ENCODE measurements around the gene KIAA1549. TPM values are rescaled to one million over a fixed set of nuclear protein-coding genes. Genes with fewer than 3 reads are reported as not detected.
"Not testable (repeated sequence)": the region's sequence is repeated elsewhere in the genome, so short reads cannot be mapped to it uniquely, and the experiment has no call there.

Gene KIAA1549
- total RNA-seq, 2 experiments from 2014 or later = 0.46 to 0.53 TPM

DNA sequence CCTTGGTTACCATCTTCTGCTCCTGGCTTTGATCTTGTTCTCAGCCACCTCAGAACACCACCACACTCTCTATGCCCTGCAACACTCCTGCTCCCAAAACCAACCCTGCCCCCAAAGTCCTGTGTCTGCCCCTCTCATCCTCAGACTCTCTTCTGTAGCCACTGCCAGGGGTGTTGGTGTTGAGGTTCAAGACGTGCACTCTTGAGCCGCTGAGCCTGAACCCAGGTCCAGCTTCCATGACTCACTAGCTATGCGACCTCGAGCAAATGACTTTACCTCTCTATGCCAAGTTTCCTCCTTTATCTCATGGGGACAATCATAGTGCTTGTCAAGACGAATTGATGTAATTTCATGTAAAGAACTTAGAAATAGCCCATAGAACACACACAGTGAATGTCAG, 182.4 kb downstream of the KIAA1549 start:
- Mint-ChIP-seq H3K27me3 (peaks cover 2% of the 10 kb centered on the region), H3K27ac (no peak overlapping the region), H3K36me3 (ENCODE audit: low read depth) (no peaks in the 10 kb centered on the region), H3K4me1 (peaks cover 2% of the 10 kb centered on the region), H3K9me3 (ENCODE audit: low read depth) (no peaks in the 10 kb centered on the region), H3K4me3 (no peak overlapping the region)
- intact Hi-C loops (cut with DNase I, micrococcal nuclease) = no loop called here
- no peak for DNase-seq
- ChIA-PET POLR2A (no interaction called here), CTCF (no interaction called here)
- ATAC-seq = no peak

DNA sequence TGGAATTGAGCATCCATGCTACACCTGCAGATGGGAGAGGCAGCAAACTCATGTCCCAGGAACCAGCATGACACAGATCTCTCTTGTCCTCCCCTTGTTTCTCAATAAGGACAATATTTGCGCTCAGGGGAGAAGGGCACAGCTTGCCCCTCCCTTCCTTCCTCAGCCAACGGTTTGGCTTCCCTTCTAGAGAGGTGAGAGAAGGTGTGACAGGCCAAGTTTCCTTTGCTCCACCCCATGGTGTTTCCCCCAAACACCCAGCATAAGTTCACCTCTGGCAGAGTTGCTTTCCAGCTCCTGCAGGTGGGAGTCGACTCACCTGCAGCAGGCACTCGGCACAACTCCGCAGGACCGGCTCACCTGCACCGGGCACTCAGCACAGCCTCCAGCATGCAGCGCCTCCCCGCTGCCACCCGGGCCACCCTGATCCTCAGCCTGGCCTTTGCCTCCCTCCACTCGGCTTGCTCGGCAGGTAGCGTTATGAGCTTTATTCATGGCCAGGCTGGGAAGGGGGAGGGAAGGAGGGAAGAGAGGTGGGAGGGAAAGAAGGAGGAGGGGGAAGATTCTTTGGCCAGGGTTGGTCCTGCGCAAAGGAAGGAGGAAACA, 183.4 kb downstream of the KIAA1549 start, which contains the start of the genes ATP6V0A4 and TMEM213:
TSS of gene ATP6V0A4 (minus strand) at position 482 of the 606 bp plus-strand sequence. CDS start 26,949 bp downstream, outside the sequence.
TSS of gene TMEM213 (plus strand) at position 280 of the 606 bp plus-strand sequence. CDS start at position 391, 111 bp downstream.
- ChIA-PET CTCF (no interaction called here), POLR2A (no interaction called here)
- H3K27ac Mint-ChIP-seq = no peak within 1 kb of the TSS
- peaks cover 2% of the 10 kb centered on the region for H3K27me3 Mint-ChIP-seq
- DNase-seq = no peak
- H3K9me3 Mint-ChIP-seq (ENCODE audit: low read depth) = no peaks in the 10 kb centered on the region
- H3K4me1 Mint-ChIP-seq = peaks cover 2% of the 10 kb centered on the region
- intact Hi-C loops (cut with DNase I, micrococcal nuclease) = no loop called here
- H3K36me3 Mint-ChIP-seq (ENCODE audit: low read depth) = no peaks in the 10 kb centered on the region
- no peak for ATAC-seq
- no peak within 1 kb of the TSS for H3K4me3 Mint-ChIP-seq

DNA sequence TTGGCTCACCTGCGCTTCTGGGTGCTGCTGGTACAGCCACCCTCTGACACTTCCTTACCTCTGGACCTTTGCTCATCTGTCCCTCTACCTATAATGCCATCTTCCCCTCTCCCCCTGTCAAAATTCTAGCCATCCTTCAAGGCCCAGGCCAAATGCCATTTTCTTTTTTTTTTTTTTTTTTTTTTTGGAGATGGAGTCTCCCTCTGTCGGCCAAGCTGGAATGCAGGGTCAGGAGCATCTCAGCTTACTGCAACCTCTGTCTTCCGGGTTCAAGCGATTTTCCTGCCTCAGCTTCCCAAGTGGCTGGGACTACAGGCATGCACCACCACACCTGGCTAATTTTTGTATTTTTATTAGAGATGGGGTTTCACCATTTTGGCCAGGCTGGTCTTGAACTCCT, 184.1 kb downstream of the KIAA1549 start:
- intact Hi-C loops (cut with DNase I, micrococcal nuclease); H3K9me3 Mint-ChIP-seq (ENCODE audit: low read depth); H3K4me1 Mint-ChIP-seq; H3K36me3 Mint-ChIP-seq (ENCODE audit: low read depth); H3K4me3 Mint-ChIP-seq; H3K27me3 Mint-ChIP-seq; DNase-seq; H3K27ac Mint-ChIP-seq; POLR2A ChIA-PET; ATAC-seq; CTCF ChIA-PET: not testable (repeated sequence)

DNA sequence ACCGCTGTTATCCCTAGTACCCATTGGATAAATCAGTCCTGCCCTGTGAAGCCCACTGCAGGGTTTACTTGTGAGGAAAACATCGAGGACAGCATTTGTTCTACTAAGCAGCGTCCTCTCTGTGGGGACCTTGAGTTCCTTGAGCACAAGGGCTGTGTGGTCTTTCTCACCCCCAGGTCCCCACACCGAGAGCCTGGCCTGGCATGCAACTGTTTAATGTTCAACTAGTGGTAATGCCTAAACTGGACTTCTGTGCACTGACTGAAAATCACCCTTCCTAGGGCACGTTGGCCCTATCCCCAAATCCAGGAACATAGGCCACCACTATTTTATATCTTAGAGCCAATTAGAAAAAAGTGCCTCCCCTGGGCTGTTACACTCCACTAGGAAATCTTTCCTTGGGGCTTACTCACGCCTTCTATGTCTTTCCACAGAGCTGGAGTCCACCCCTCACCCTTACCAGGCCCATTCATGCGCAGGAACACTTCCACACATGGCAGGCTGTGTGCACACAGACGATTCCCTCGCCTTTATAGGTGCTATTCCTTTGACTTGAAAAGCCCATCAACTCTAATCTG, 185.1 kb downstream of the KIAA1549 start:
- H3K4me1 Mint-ChIP-seq = peaks cover 2% of the 10 kb centered on the region
- no peak overlapping the region for H3K27ac Mint-ChIP-seq
- CTCF ChIA-PET = no interaction called here
- intact Hi-C loops (cut with DNase I, micrococcal nuclease) = no loop called here
- peaks cover 2% of the 10 kb centered on the region for H3K27me3 Mint-ChIP-seq
- H3K36me3 Mint-ChIP-seq (ENCODE audit: low read depth) = no peaks in the 10 kb centered on the region
- no peak for ATAC-seq
- DNase-seq = no peak
- H3K4me3 Mint-ChIP-seq = no peak overlapping the region
- H3K9me3 Mint-ChIP-seq (ENCODE audit: low read depth) = no peaks in the 10 kb centered on the region
- POLR2A ChIA-PET = no interaction called here

DNA sequence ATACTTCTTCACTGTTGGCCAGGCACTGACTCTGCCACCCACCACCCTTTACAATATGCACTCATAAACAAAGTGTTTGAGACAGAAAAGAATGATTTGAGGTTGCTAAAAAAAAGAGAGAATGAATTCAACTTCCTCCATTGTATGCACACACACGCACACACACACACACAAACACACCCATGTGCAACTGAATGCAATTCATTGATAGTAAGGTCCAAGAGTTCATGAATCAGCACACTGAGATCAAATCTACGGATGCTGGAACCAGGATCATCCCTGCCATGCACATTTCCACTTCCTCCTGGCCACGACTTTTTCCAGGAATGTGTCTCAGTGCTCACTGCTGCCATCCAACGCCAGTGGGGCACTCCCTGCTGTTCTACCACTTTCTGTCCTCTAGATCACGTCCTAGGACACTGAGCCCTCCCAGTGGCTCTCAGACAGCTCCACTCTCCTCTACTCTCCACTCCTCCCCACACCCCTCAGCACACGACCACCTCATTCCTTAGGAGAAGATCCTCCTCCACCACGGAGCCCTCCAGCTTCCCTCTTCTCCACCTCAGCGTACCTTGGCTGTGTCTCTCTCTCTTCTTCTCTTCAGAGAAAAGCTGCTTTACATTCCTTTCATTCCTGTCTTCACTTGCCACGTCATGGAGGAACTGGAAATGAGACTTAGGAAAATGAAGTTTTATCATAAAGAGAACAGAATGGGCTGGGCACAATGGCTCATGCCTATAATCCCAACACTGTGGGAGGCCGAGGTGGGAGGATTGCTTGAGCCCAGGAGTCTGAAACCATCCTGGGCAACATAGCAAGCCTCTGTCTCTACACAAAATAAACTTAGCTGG, 195.4 kb downstream of the KIAA1549 start:
- H3K27ac Mint-ChIP-seq = no peak overlapping the region

DNA sequence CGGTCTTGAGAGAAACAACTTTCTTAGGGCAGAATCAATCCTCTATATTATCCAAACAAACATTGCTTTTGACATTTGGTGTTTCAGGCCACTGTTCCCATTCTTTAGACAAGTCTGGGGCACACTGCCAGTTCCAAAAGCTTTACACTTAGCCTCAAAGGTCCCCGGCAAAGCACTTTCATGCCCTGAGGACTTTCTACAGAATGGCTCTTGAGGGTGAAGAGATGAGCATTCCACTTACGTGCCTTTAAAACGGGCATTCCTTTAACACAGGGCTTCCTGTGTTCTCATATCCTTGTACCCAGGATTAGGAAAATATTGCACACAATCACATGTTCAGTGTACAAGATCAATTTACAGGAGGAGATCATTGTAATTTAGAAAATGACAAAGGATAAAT, 196.5 kb downstream of the KIAA1549 start:
- peaks cover 18% of the 10 kb centered on the region for H3K9me3 Mint-ChIP-seq (ENCODE audit: low read depth)
- CTCF ChIA-PET = no interaction called here

More for the DNA sequence above, 195.4 kb downstream of the KIAA1549 start:
- Mint-ChIP-seq H3K27me3 (no peaks in the 10 kb centered on the region), H3K4me1 (no peaks in the 10 kb centered on the region), H3K36me3 (ENCODE audit: low read depth) (peaks cover 2% of the 10 kb centered on the region), H3K9me3 (ENCODE audit: low read depth) (peaks cover 18% of the 10 kb centered on the region), H3K4me3 (no peak overlapping the region)
- ChIA-PET POLR2A (no interaction called here), CTCF (no interaction called here)
- no peak for ATAC-seq
- no peak for DNase-seq
- intact Hi-C loops (cut with DNase I, micrococcal nuclease) = no loop called here

More for the DNA sequence above, 196.5 kb downstream of the KIAA1549 start:
- Mint-ChIP-seq H3K27ac (no peak overlapping the region), H3K36me3 (ENCODE audit: low read depth) (peaks cover 2% of the 10 kb centered on the region), H3K4me1 (no peaks in the 10 kb centered on the region), H3K27me3 (no peaks in the 10 kb centered on the region), H3K4me3 (no peak overlapping the region)
- intact Hi-C loops (cut with DNase I, micrococcal nuclease) = no loop called here
- POLR2A ChIA-PET = no interaction called here
- ATAC-seq = no peak
- no peak for DNase-seq

Other genes with a start within 250 kb of the KIAA1549 start
- not detected for gene TMEM213, start 183.4 kb downstream of the KIAA1549 start, total RNA-seq
- under 1 TPM; 0.19 to 0.32 TPM for gene ATP6V0A4, start 183.2 kb downstream of the KIAA1549 start, total RNA-seq
- 10 to 100 TPM; 19.8 to 23.2 TPM for gene ZC3HAV1L, start 54.7 kb upstream of the KIAA1549 start, total RNA-seq
- gene ZC3HAV1, start 128.3 kb upstream of the KIAA1549 start, total RNA-seq = 100 to 1,000 TPM; 110 to 120 TPM
- gene UBN2, start 249.8 kb upstream of the KIAA1549 start, total RNA-seq = 10 to 100 TPM in 1 of 2 experiments, 1 to 10 TPM in 1; 8.3 to 11.8 TPM

Measured in activated CD4-positive, alpha-beta T cell treated with anti-CD3 and anti-CD28 coated beads for 36 hours (primary cell).